GM12878 (cell line): ENCODE data around the gene OR2T34.
"Not testable (repeated sequence)": the region's sequence is repeated elsewhere in the genome, so short reads cannot be mapped to it uniquely, and the experiment has no call there.

Source experiments
- EED ChIP-seq: sonication (generic); IDR thresholded peaks from 2 replicates; pipeline ENCODE4 v1.6.1; 2016; ENCODE audit warnings: antibody characterized with exemption, low read depth
- SIX5 ChIP-seq: IDR thresholded peaks from 2 replicates; pipeline ENCODE4 v1.6.1; 2011; ENCODE audit warnings: mild to moderate bottlenecking, low read depth, low read length, moderate library complexity; ENCODE audit not compliant: severe bottlenecking
- TF ChIP-seq, protein P1 (sequence below): IDR thresholded peaks from 2 replicates; pipeline ENCODE4 v1.6.1; 2012; ENCODE audit warnings: low read depth, low read length, improper control_type of control experiment
- TF ChIP-seq, protein P2 (sequence below), 3 experiments: IDR thresholded peaks in 2 of 3; conservative IDR thresholded peaks in 1 of 3; 2 replicates each; pipeline ENCODE4 v1.5.1; 2011; ENCODE audit warnings: low read depth in 3 of 3, low read length in 3 of 3, mild to moderate bottlenecking in 3 of 3, control low read depth in 2 of 3, moderate library complexity in 2 of 3, inconsistent platforms in 1 of 3, mixed read lengths in 1 of 3; ENCODE audit not compliant: control insufficient read depth in 2 of 3, insufficient read depth in 1 of 3; ENCODE audit errors: extremely low read depth in 1 of 3

DNA sequence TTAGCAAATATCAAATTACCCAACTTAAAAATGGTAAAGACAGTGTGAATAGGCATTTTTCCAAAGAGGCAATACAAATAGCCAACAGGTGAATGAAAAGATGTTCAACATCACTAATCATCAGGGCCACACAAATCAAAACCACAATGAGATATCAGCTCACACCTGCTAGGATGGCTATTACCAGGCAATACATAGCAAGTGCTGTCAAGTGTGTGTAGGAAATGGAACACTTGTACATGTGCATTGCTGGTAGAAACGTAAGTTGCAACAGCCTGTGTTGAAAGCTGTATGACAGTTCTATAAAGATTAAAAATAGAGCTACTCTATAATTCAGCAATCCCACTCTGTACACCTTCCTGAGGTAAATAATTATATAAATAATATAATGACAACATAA, 2.5 kb downstream of the OR2T34 start:
- TF ChIP-seq, protein P1, sequence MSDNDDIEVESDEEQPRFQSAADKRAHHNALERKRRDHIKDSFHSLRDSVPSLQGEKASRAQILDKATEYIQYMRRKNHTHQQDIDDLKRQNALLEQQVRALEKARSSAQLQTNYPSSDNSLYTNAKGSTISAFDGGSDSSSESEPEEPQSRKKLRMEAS, result not testable (repeated sequence)
- TF ChIP-seq, protein P2, sequence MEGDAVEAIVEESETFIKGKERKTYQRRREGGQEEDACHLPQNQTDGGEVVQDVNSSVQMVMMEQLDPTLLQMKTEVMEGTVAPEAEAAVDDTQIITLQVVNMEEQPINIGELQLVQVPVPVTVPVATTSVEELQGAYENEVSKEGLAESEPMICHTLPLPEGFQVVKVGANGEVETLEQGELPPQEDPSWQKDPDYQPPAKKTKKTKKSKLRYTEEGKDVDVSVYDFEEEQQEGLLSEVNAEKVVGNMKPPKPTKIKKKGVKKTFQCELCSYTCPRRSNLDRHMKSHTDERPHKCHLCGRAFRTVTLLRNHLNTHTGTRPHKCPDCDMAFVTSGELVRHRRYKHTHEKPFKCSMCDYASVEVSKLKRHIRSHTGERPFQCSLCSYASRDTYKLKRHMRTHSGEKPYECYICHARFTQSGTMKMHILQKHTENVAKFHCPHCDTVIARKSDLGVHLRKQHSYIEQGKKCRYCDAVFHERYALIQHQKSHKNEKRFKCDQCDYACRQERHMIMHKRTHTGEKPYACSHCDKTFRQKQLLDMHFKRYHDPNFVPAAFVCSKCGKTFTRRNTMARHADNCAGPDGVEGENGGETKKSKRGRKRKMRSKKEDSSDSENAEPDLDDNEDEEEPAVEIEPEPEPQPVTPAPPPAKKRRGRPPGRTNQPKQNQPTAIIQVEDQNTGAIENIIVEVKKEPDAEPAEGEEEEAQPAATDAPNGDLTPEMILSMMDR (IDR thresholded peaks at IDR 0.05 in 2 of 3, conservative IDR thresholded peaks at IDR 0.05 in 1 of 3; ENCODE audit: control insufficient read depth in 2 of 3, extremely low read depth in 1 of 3, insufficient read depth in 1 of 3, low read depth in 3 of 3, low read length in 3 of 3), result not testable (repeated sequence)
- not testable (repeated sequence) for TF ChIP-seq SIX5, EED
